Skeletal muscle tissue (tissue), 4 donors: ENCODE results near the gene NXN. TPM values are rescaled to one million over a fixed set of nuclear protein-coding genes. Genes with fewer than 3 reads are reported as not detected.
"Not testable (repeated sequence)": the region's sequence is repeated elsewhere in the genome, so short reads cannot be mapped to it uniquely, and the experiment has no call there.

ENCODE experiments used
- H3K27ac ChIP-seq: one replicate; pipeline ENCODE4 v1.7.0; 2013; ENCODE audit warnings: mild to moderate bottlenecking, low read depth, low read length, inconsistent platforms
- H3K27me3 ChIP-seq, 3 donors: one replicate each; pipeline ENCODE4 v1.7.0; 2013; ENCODE audit warnings: low read length in 3 of 3; ENCODE audit not compliant: control insufficient read depth in 3 of 3, insufficient read depth in 3 of 3
- H3K36me3 ChIP-seq, 3 donors: one replicate each; pipeline ENCODE4 v1.7.0; 2013; ENCODE audit warnings: low read length in 3 of 3; ENCODE audit not compliant: control insufficient read depth in 3 of 3, insufficient read depth in 3 of 3
- H3K4me1 ChIP-seq, 3 donors: one replicate each; pipeline ENCODE4 v1.7.0; 2013; ENCODE audit warnings: low read length in 3 of 3, mild to moderate bottlenecking in 3 of 3; ENCODE audit not compliant: control insufficient read depth in 3 of 3, insufficient read depth in 3 of 3
- H3K4me3 ChIP-seq, 3 donors: one replicate each; pipeline ENCODE4 v1.7.0; 2013; ENCODE audit warnings: low read length in 3 of 3
- H3K9ac ChIP-seq, 3 donors: one replicate each; pipeline ENCODE4 v1.7.0; 2013; ENCODE audit warnings: low read length in 3 of 3, mild to moderate bottlenecking in 3 of 3, moderate library complexity in 2 of 3, low read depth in 1 of 3
- H3K9me3 ChIP-seq, 3 donors: one replicate each; pipeline ENCODE4 v1.7.0; 2013; ENCODE audit warnings: low read length in 3 of 3; ENCODE audit not compliant: control insufficient read depth in 3 of 3
- total RNA-seq: library from RNA; depleted of rRNA; stranded (reverse); fragments of >200 nt; gene quantifications from one replicate; pipeline ENCODE4 v1.2.3, GENCODE V29; 2014
- donor health status: Osteomylitis.

The NXN gene
- total RNA-seq, 1 donor from 2014 or later = 33.9 TPM

GRCh38 chr17:983921-984320, 4.3 kb upstream of the NXN start:
- H3K9ac ChIP-seq = no peak overlapping the region
- peaks cover 0 to 2% (median 0%) of the 10 kb centered on the region in 3 donors for H3K36me3 ChIP-seq
- no peaks in the 10 kb centered on the region for H3K9me3 ChIP-seq
- peaks cover 5 to 12% (median 11%) of the 10 kb centered on the region in 3 donors for H3K4me1 ChIP-seq
- H3K27me3 ChIP-seq = no peaks in the 10 kb centered on the region
- H3K4me3 ChIP-seq = no peak overlapping the region
- H3K27ac ChIP-seq = no peak overlapping the region

GRCh38 chr17:981292-981658, 1.7 kb upstream of the NXN start:
- peaks cover 19 to 26% (median 19%) of the 10 kb centered on the region in 3 donors for H3K4me1 ChIP-seq
- H3K27ac ChIP-seq = no peak overlapping the region
- H3K36me3 ChIP-seq = no peaks in the 10 kb centered on the region
- no peaks in the 10 kb centered on the region for H3K9me3 ChIP-seq
- H3K27me3 ChIP-seq = no peaks in the 10 kb centered on the region
- peak overlapping the region in 1 of 3 donors; percentile 74 for H3K9ac ChIP-seq
- no peak overlapping the region for H3K4me3 ChIP-seq

DNA sequence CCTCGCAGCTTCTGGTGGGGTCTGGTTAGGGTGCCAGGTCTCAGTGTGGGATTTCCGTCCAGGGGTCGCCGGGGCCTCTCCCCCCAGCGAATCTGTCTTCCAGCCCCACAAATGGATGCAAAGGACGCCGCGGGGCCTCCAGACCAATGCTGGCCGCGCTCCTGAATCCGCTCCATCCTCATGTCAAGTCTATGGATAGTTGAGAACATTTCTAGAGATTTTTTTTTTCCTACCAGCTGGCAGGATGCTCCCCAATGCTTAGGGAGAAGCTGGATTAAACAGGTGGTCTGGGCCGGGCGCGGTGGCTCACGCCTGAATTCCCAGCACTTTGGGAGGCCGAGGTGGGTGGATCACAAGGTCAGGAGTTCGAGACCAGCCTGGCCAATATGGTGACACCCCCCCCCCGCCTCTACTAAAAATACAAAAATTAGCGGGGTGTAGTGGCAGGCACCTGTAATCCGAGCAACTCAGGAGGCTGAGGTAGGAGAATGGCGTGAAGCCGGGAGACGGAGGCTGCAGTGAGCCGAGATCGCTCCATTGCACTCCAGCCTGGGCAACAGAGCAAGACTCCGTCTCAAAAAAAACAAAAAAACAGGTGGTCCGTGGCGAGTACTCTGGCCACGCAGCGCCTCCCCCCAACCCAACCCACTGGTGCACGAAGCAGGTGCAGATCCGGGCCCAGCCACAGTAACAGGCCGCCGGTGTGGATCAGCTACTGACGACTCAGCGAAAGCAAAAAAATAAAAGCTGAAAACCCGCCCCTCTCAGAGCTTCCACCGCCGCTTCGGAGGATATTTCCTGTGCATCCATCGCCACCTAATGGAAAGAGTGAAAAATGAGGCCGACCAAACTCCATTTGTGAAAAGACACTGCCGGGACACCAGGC, 1.1 kb upstream of the NXN start:
- no peaks in the 10 kb centered on the region for H3K27me3 ChIP-seq
- H3K4me3 ChIP-seq = peak overlapping the region; percentile 47 to 65 (median 62)
- no peaks in the 10 kb centered on the region for H3K9me3 ChIP-seq
- no peaks in the 10 kb centered on the region for H3K36me3 ChIP-seq
- peak overlapping the region; percentile 60 for H3K27ac ChIP-seq
- peak overlapping the region; percentile 50 to 76 (median 70) for H3K9ac ChIP-seq
- peaks cover 22 to 26% (median 23%) of the 10 kb centered on the region in 3 donors for H3K4me1 ChIP-seq

- Histone ChIP-seq H3K27ac (no peak overlapping the region), H3K27me3 (no peaks in the 10 kb centered on the region), H3K4me3 (peak overlapping the region in 2 of 3 donors; percentile 77 to 82), H3K36me3 (no peaks in the 10 kb centered on the region), H3K9me3 (no peaks in the 10 kb centered on the region), H3K9ac (peak overlapping the region in 2 of 3 donors; percentile 65 to 84), H3K4me1 (peaks cover 26 to 32% (median 28%) of the 10 kb centered on the region in 3 donors)
Measured at GRCh38 chr17:979212-979538, 401 bp downstream of the NXN start.

GRCh38 chr17:978103-979093, 1.2 kb downstream of the NXN start:
- Histone ChIP-seq H3K9ac (peak overlapping the region; percentile 54 to 84 (median 79)), H3K9me3 (no peaks in the 10 kb centered on the region), H3K4me3 (peak overlapping the region; percentile 64 to 87 (median 78)), H3K4me1 (peaks cover 26 to 32% (median 28%) of the 10 kb centered on the region in 3 donors), H3K27me3 (no peaks in the 10 kb centered on the region), H3K36me3 (no peaks in the 10 kb centered on the region), H3K27ac (peak overlapping the region; percentile 74)

DNA sequence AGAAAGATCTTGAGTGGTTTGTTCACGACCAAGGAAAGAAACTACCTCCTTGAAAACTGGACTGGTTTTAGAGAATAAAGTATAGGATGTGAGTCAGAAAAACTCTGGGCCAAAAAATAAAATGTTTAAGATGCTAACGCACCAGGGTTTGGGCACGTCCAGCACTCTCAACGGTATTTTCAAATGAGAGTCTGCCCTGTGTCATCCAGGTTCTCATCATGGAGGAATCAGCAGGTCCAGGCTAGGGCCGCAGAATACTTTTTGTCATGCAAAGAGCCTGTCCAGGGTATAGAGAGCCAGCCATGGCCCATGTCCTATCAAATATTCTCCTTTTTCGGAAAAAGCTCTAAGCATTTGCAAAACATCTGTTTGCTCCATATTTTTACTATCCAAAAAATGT, 2.4 kb downstream of the NXN start:
- Histone ChIP-seq H3K27me3 (no peaks in the 10 kb centered on the region), H3K9ac (peak overlapping the region in 1 of 3 donors; percentile 36), H3K4me3 (no peak overlapping the region), H3K36me3 (no peaks in the 10 kb centered on the region), H3K27ac (no peak overlapping the region), H3K9me3 (no peaks in the 10 kb centered on the region), H3K4me1 (peaks cover 26 to 34% (median 28%) of the 10 kb centered on the region in 3 donors)

- no peaks in the 10 kb centered on the region for H3K27me3 ChIP-seq
- peaks cover 25 to 33% (median 27%) of the 10 kb centered on the region in 3 donors for H3K4me1 ChIP-seq
- H3K36me3 ChIP-seq = no peaks in the 10 kb centered on the region
- no peaks in the 10 kb centered on the region for H3K9me3 ChIP-seq
- H3K27ac ChIP-seq = no peak overlapping the region
- H3K4me3 ChIP-seq = no peak overlapping the region
- H3K9ac ChIP-seq = peak overlapping the region in 1 of 3 donors; percentile 47
Measured at GRCh38 chr17:976312-976711, 3.3 kb downstream of the NXN start.

GRCh38 chr17:975371-975915, 4.1 kb downstream of the NXN start:
- Histone ChIP-seq H3K27me3 (no peaks in the 10 kb centered on the region), H3K9me3 (no peaks in the 10 kb centered on the region), H3K9ac (peak overlapping the region in 1 of 3 donors; percentile 36), H3K27ac (no peak overlapping the region), H3K4me1 (peaks cover 19 to 27% (median 26%) of the 10 kb centered on the region in 3 donors), H3K4me3 (no peak overlapping the region), H3K36me3 (no peaks in the 10 kb centered on the region)

DNA sequence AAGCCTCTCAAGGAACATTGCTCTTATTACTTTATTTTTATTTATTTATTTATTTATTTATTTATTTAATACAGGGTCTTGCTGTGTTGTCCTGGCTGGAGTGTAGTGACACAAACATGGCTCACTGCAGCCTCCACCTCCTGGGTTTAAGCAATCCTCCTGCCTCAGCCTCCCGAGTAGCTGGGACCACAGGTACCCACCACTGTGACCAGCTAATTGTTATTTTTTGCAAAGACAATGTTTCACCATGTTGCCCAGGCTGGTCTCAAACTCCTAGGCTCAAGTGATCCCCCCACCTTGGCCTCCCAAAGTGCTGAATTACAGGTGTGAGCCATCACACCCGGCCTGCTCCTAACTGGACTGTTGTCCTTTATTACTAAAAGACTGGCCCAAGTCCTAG, 4.8 kb downstream of the NXN start:
- not testable (repeated sequence) for H3K36me3 ChIP-seq, H3K27ac ChIP-seq, H3K27me3 ChIP-seq, H3K4me3 ChIP-seq, H3K9ac ChIP-seq, H3K9me3 ChIP-seq
- peaks cover 14 to 30% (median 27%) of the 10 kb centered on the region in 3 donors for H3K4me1 ChIP-seq
